H9 (cell line): ENCODE data around the gene IZUMO2. TPM values are rescaled to one million over a fixed set of nuclear protein-coding genes. Genes with fewer than 3 reads are reported as not detected.

Experiments
- DNase-seq: peaks from one replicate; pipeline ENCODE4 v3.0.0-alpha.2; 2017
- H2AFZ ChIP-seq: one replicate; pipeline ENCODE4 v1.6.1; 2013; ENCODE audit warnings: mild to moderate bottlenecking, low read length, control low read depth, moderate library complexity
- H2AK5ac ChIP-seq: 2 replicates; pipeline ENCODE4 v1.6.1; 2013; ENCODE audit warnings: low read length, control low read depth, mixed read lengths; ENCODE audit not compliant: insufficient read length
- H2BK120ac ChIP-seq: one replicate; pipeline ENCODE4 v1.6.1; 2013; ENCODE audit warnings: low read depth, mild to moderate bottlenecking, low read length, control low read depth, inconsistent platforms; ENCODE audit not compliant: poor library complexity, severe bottlenecking
- H2BK12ac ChIP-seq: 2 replicates; pipeline ENCODE4 v1.6.1; 2013; ENCODE audit warnings: low read length, control low read depth, mixed read lengths, low read depth; ENCODE audit not compliant: insufficient read length
- H2BK15ac ChIP-seq: 2 replicates; pipeline ENCODE4 v1.6.1; 2013; ENCODE audit warnings: low read depth, low read length, control low read depth
- H2BK20ac ChIP-seq: one replicate; pipeline ENCODE4 v1.6.1; 2013; ENCODE audit warnings: low read depth, mild to moderate bottlenecking, low read length, control low read depth, inconsistent platforms; ENCODE audit not compliant: poor library complexity, severe bottlenecking
- H2BK5ac ChIP-seq: 2 replicates; pipeline ENCODE4 v1.6.1; 2013; ENCODE audit warnings: low read length, control low read depth, mixed read lengths; ENCODE audit not compliant: insufficient read length
- H3K14ac ChIP-seq: 2 replicates; pipeline ENCODE4 v1.6.1; 2013; ENCODE audit warnings: low read length, control low read depth; ENCODE audit not compliant: insufficient read depth
- H3K18ac ChIP-seq: 2 replicates; pipeline ENCODE4 v1.6.1; 2013; ENCODE audit warnings: low read depth, mild to moderate bottlenecking, mixed read lengths, low read length, control low read depth; ENCODE audit not compliant: insufficient read length
- H3K23ac ChIP-seq: 2 replicates; pipeline ENCODE4 v1.6.1; 2013; ENCODE audit warnings: low read length, control low read depth, mixed read lengths, low read depth; ENCODE audit not compliant: insufficient read length
- H3K23me2 ChIP-seq: 2 replicates; pipeline ENCODE4 v1.6.1; 2013; ENCODE audit warnings: low read depth, mild to moderate bottlenecking, mixed read lengths, low read length, control low read depth; ENCODE audit not compliant: insufficient read length, poor library complexity, severe bottlenecking
- H3K27ac ChIP-seq: 2 replicates; pipeline ENCODE4 v1.5.1; 2013; ENCODE audit warnings: low read length, control low read depth, mixed read lengths, low read depth; ENCODE audit not compliant: insufficient read length
- H3K27me3 ChIP-seq: 2 replicates; pipeline ENCODE4 v1.6.1; 2013; ENCODE audit warnings: low read length, control low read depth, inconsistent platforms; ENCODE audit not compliant: insufficient read depth
- H3K4ac ChIP-seq: 2 replicates; pipeline ENCODE4 v1.6.1; 2013; ENCODE audit warnings: low read depth, mild to moderate bottlenecking, control low read depth, inconsistent platforms, low read length, moderate library complexity
- H3K4me1 ChIP-seq: 2 replicates; pipeline ENCODE4 v1.6.1; 2013; ENCODE audit warnings: low read length, control low read depth, inconsistent platforms; ENCODE audit not compliant: insufficient read depth
- H3K4me2 ChIP-seq: 2 replicates; pipeline ENCODE4 v1.6.1; 2013; ENCODE audit warnings: low read length, control low read depth, mixed read lengths; ENCODE audit not compliant: insufficient read length, insufficient read depth
- H3K56ac ChIP-seq: 2 replicates; pipeline ENCODE4 v1.6.1; 2013; ENCODE audit warnings: low read depth, mild to moderate bottlenecking, mixed read lengths, low read length, control low read depth; ENCODE audit not compliant: insufficient read length
- H3K79me1 ChIP-seq: 2 replicates; pipeline ENCODE4 v1.6.1; 2013; ENCODE audit warnings: low read depth, mild to moderate bottlenecking, moderate library complexity, low read length, control low read depth, inconsistent platforms; ENCODE audit not compliant: insufficient read depth, poor library complexity, severe bottlenecking
- H3K79me2 ChIP-seq: 2 replicates; pipeline ENCODE4 v1.6.1; 2013; ENCODE audit warnings: low read length, control low read depth, inconsistent platforms; ENCODE audit not compliant: insufficient read depth
- H3K9ac ChIP-seq: 2 replicates; pipeline ENCODE4 v1.6.1; 2013; ENCODE audit warnings: low read length, control low read depth, mixed read lengths; ENCODE audit not compliant: insufficient read length; ENCODE audit errors: extremely low read depth
- H3K9me3 ChIP-seq: one replicate; pipeline ENCODE4 v1.6.1; 2013; ENCODE audit warnings: low read depth, low read length, inconsistent platforms; ENCODE audit not compliant: control insufficient read depth
- H3T11ph ChIP-seq: one replicate; pipeline ENCODE4 v1.6.1; 2013; ENCODE audit warnings: mild to moderate bottlenecking, low read length, control low read depth, inconsistent platforms
- H4K20me1 ChIP-seq: one replicate; pipeline ENCODE4 v1.6.1; 2013; ENCODE audit not compliant: control insufficient read depth, insufficient read length, insufficient read depth
- H4K5ac ChIP-seq: 2 replicates; pipeline ENCODE4 v1.6.1; 2013; ENCODE audit warnings: low read depth, mild to moderate bottlenecking, mixed read lengths, low read length, control low read depth; ENCODE audit not compliant: insufficient read length
- H4K8ac ChIP-seq: replicated peaks from 2 replicates; pipeline ENCODE4 v1.6.1; 2013; ENCODE audit warnings: low read length, control low read depth, mixed read lengths, low read depth; ENCODE audit not compliant: insufficient read length
- H4K91ac ChIP-seq: 2 replicates; pipeline ENCODE4 v1.6.1; 2013; ENCODE audit warnings: low read depth, mild to moderate bottlenecking, moderate library complexity, mixed read lengths, low read length, control low read depth; ENCODE audit not compliant: insufficient read length
- H3K27ac Mint-ChIP-seq, 3 experiments: 2 replicates in 2 of 3; 3 replicates in 1 of 3; pipeline ENCODE4 v1.8.0; 2020 to 2021; ENCODE audit warnings: mixed read lengths in 3 of 3, mild to moderate bottlenecking in 1 of 3, moderate library complexity in 1 of 3
- H3K27me3 Mint-ChIP-seq: 2 replicates; pipeline ENCODE4 v1.8.0; 2021; ENCODE audit warnings: low read depth, mild to moderate bottlenecking, moderate library complexity, mixed read lengths
- H3K36me3 Mint-ChIP-seq, 3 experiments: 2 replicates in 2 of 3; 3 replicates in 1 of 3; pipeline ENCODE4 v1.8.0; 2020 to 2021; ENCODE audit warnings: low read depth in 3 of 3, mixed read lengths in 3 of 3; ENCODE audit not compliant: insufficient read depth in 1 of 3
- H3K4me1 Mint-ChIP-seq, 2 experiments: 2 replicates each; pipeline ENCODE4 v1.8.0; 2020; ENCODE audit warnings: mixed read lengths in 2 of 2
- H3K4me3 Mint-ChIP-seq, 2 experiments: 2 replicates in 1 of 2; 3 replicates in 1 of 2; pipeline ENCODE4 v1.8.0; 2020 to 2021; ENCODE audit warnings: mild to moderate bottlenecking in 2 of 2, mixed read lengths in 2 of 2, moderate library complexity in 1 of 2
- H3K9me3 Mint-ChIP-seq, 2 experiments: 2 replicates in 1 of 2; 3 replicates in 1 of 2; pipeline ENCODE4 v1.8.0; 2020; ENCODE audit warnings: mild to moderate bottlenecking in 2 of 2, mixed read lengths in 2 of 2, moderate library complexity in 1 of 2
- total RNA-seq: library from RNA; stranded (reverse); gene quantifications from 2 replicates; pipeline ENCODE4 v1.2.1, GENCODE V29; 2021
- TF ChIP-seq, protein P1 (sequence below): fragments of 200-600 bp; sonication (generic); conservative IDR thresholded peaks from 3 replicates; pipeline ENCODE4 v1.8.0; 2021; ENCODE audit warnings: antibody characterized with exemption, mild to moderate bottlenecking

Gene IZUMO2
- total RNA-seq, 1 experiment from 2014 or later: not detected

DNA sequence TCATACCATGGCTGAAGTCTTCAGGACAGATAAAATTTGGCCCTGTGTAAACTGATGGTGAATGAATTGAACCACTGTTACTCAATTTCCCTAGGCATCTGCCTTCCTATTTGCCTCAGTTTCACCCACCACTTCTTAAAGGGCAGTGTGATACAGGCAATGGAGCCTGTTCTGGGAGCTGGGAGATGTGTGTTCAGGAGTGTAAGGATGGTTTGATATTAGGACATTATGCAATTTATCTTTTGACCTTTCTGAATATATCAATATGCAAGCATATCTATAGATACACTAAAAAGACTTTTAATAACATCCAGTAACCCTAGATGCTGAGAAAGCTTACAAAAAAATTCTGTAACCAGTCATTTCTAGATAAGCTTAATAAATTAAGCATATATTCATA is 14.6 kb downstream of the IZUMO2 start:
- DNase-seq: no peak
- Histone ChIP-seq H4K91ac (no peak overlapping the region), H4K8ac (no peak overlapping the region), H3K27ac (no peak overlapping the region), H3K14ac (no peak overlapping the region), H2BK120ac (no peak overlapping the region), H4K5ac (no peak overlapping the region), H2AFZ (no peak overlapping the region), H2BK5ac (no peak overlapping the region), H3K79me2 (no peaks in the 10 kb centered on the region), H3K18ac (no peak overlapping the region), H3K23ac (no peak overlapping the region), H2BK12ac (no peak overlapping the region), H3K79me1 (no peaks in the 10 kb centered on the region), H3T11ph (no peak overlapping the region), H2BK15ac (no peak overlapping the region), H3K56ac (no peak overlapping the region), H3K4me1 (no peaks in the 10 kb centered on the region), H3K9me3 (no peaks in the 10 kb centered on the region), H2AK5ac (no peak overlapping the region), H3K27me3 (no peaks in the 10 kb centered on the region), H3K4me2 (peak overlapping the region; percentile 76), H4K20me1 (no peaks in the 10 kb centered on the region), H3K23me2 (peaks cover 5% of the 10 kb centered on the region), H3K9ac (no peak overlapping the region), H2BK20ac (no peak overlapping the region), H3K4ac (no peak overlapping the region)
- Mint-ChIP-seq H3K27ac (no peak overlapping the region), H3K36me3 (no peaks in the 10 kb centered on the region; a peak in 1 of 7 replicates), H3K27me3 (peaks cover 41% of the 10 kb centered on the region), H3K9me3 (no peaks in the 10 kb centered on the region; a peak in 1 of 5 replicates), H3K4me3 (peak overlapping the region in 1 of 2 experiments; percentile 86; a peak in 3 of 5 replicates), H3K4me1 (peaks cover 10 to 14% of the 10 kb centered on the region in 2 experiments)
- TF ChIP-seq, protein P1, sequence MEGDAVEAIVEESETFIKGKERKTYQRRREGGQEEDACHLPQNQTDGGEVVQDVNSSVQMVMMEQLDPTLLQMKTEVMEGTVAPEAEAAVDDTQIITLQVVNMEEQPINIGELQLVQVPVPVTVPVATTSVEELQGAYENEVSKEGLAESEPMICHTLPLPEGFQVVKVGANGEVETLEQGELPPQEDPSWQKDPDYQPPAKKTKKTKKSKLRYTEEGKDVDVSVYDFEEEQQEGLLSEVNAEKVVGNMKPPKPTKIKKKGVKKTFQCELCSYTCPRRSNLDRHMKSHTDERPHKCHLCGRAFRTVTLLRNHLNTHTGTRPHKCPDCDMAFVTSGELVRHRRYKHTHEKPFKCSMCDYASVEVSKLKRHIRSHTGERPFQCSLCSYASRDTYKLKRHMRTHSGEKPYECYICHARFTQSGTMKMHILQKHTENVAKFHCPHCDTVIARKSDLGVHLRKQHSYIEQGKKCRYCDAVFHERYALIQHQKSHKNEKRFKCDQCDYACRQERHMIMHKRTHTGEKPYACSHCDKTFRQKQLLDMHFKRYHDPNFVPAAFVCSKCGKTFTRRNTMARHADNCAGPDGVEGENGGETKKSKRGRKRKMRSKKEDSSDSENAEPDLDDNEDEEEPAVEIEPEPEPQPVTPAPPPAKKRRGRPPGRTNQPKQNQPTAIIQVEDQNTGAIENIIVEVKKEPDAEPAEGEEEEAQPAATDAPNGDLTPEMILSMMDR: no peak
